PFSK-1 (cell line): ENCODE data around the gene TACC3.

Source experiments
- FOXP2 ChIP-seq: optimal IDR thresholded peaks from 2 replicates; pipeline ENCODE3; 2011; ENCODE audit warnings: borderline replicate concordance, control low read depth, inconsistent platforms; ENCODE audit not compliant: insufficient read depth; ENCODE audit errors: extremely low read length, extremely low read depth
- TAF1 ChIP-seq: IDR thresholded peaks from 2 replicates; pipeline ENCODE4 v1.6.1; 2012; ENCODE audit warnings: low read length, control low read depth, borderline replicate concordance; ENCODE audit not compliant: insufficient read depth
- TF ChIP-seq, protein P1 (sequence below), 2 experiments: IDR thresholded peaks; 2 replicates each; pipeline versions ENCODE4 v1.6.1 to v1.8.0; 2011 to 2012; ENCODE audit warnings: low read depth in 2 of 2, low read length in 2 of 2, control low read depth in 1 of 2, inconsistent platforms in 1 of 2, mild to moderate bottlenecking in 1 of 2, moderate library complexity in 1 of 2; ENCODE audit not compliant: insufficient read depth in 1 of 2

GRCh38 chr4:1746265-1746691, 25.0 kb downstream of the TACC3 start:
- TF ChIP-seq FOXP2: no peak
- TF ChIP-seq, protein P1, sequence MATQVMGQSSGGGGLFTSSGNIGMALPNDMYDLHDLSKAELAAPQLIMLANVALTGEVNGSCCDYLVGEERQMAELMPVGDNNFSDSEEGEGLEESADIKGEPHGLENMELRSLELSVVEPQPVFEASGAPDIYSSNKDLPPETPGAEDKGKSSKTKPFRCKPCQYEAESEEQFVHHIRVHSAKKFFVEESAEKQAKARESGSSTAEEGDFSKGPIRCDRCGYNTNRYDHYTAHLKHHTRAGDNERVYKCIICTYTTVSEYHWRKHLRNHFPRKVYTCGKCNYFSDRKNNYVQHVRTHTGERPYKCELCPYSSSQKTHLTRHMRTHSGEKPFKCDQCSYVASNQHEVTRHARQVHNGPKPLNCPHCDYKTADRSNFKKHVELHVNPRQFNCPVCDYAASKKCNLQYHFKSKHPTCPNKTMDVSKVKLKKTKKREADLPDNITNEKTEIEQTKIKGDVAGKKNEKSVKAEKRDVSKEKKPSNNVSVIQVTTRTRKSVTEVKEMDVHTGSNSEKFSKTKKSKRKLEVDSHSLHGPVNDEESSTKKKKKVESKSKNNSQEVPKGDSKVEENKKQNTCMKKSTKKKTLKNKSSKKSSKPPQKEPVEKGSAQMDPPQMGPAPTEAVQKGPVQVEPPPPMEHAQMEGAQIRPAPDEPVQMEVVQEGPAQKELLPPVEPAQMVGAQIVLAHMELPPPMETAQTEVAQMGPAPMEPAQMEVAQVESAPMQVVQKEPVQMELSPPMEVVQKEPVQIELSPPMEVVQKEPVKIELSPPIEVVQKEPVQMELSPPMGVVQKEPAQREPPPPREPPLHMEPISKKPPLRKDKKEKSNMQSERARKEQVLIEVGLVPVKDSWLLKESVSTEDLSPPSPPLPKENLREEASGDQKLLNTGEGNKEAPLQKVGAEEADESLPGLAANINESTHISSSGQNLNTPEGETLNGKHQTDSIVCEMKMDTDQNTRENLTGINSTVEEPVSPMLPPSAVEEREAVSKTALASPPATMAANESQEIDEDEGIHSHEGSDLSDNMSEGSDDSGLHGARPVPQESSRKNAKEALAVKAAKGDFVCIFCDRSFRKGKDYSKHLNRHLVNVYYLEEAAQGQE (IDR thresholded peaks at IDR 0.05; ENCODE audit: insufficient read depth in 1 of 2, low read depth in 2 of 2, low read length in 2 of 2): no peak
- TF ChIP-seq TAF1: no peak
